HCT116 (cell line): ENCODE measurements around the gene BMAL1. TPM values are rescaled to one million over a fixed set of nuclear protein-coding genes. Genes with fewer than 3 reads are reported as not detected.

Experiments
- ATAC-seq: fragments of 200-7000 bp; cut with Tn5 transposase; 2 replicates; pipeline ENCODE4 v1.9.1; 2020; ENCODE audit warnings: mild to moderate bottlenecking, moderate library complexity
- BruUV-seq: library from RNA; stranded (reverse); fragments of 400-500 nt; replicated peaks from 2 replicates; lab custom pipeline; 2021; lab: Mats Ljungman, UMichigan
- CTCF ChIA-PET: fragments of 300-600 bp; sonication (Branson Sonifier 250); formaldehyde crosslinking; loops from one replicate; lab custom pipeline; 2021; ENCODE audit warnings: antibody characterized with exemption; lab: Charles Lee
- POLR2A ChIA-PET: fragments of 300-600, 350-600 bp; sonication (Branson Sonifier 250); formaldehyde crosslinking; loops from one replicate; lab custom pipeline; 2021; ENCODE audit warnings: antibody characterized with exemption; lab: Charles Lee
- RAD21 ChIA-PET, 2 experiments: fragments of 300-600 bp; sonication (Branson Sonifier 250); formaldehyde crosslinking; loops; one replicate each; lab custom pipeline; 2023; ENCODE audit warnings: low total read pairs in 2 of 2; ENCODE audit not compliant: uncharacterized antibody in 2 of 2, unreplicated experiment in 2 of 2, low non-redundant PET in 1 of 2; lab: Charles Lee
- DNase-seq: peaks from one replicate; pipeline ENCODE4 v3.0.0-alpha.2; 2010; ENCODE audit warnings: low read depth, low spot score
- H2AFZ ChIP-seq: fragments of 200-600 bp; shearing (Covaris generic), sonication (generic); 2 replicates; pipeline ENCODE4 v1.6.1; 2017; ENCODE audit warnings: low read depth, mixed run types, mixed read lengths, antibody characterized with exemption, low read length; ENCODE audit not compliant: poor library complexity, severe bottlenecking
- H3K27ac ChIP-seq: 2 replicates; pipeline ENCODE4 v1.5.1; 2012; ENCODE audit warnings: low read depth, low read length
- H3K27me3 ChIP-seq: fragments of 200-600 bp; sonication (generic); 2 replicates; pipeline ENCODE4 v1.6.1; 2016; ENCODE audit warnings: mixed run types, low read length, mixed read lengths; ENCODE audit not compliant: insufficient read depth
- H3K36me3 ChIP-seq, 2 experiments: fragments of 200-500 bp in 1 of 2; fragments of 200-600 bp in 1 of 2; sonication (Bioruptor generic) in 1 of 2; sonication (generic) in 1 of 2; 2 replicates each; pipeline versions ENCODE4 v1.5.1 to v1.6.1; 2014 to 2016; ENCODE audit warnings: low read length in 2 of 2, inconsistent platforms in 1 of 2, mixed read lengths in 1 of 2, mixed run types in 1 of 2; ENCODE audit not compliant: insufficient read depth in 2 of 2, control insufficient read depth in 1 of 2
- H3K4me1 ChIP-seq, 2 experiments: fragments of 200-600 bp in 1 of 2; sonication (generic) in 1 of 2; 2 replicates each; pipeline versions ENCODE4 v1.5.1 to v1.6.1; 2012 to 2017; ENCODE audit warnings: low read length in 2 of 2, inconsistent platforms in 1 of 2, mild to moderate bottlenecking in 1 of 2, mixed read lengths in 1 of 2, mixed run types in 1 of 2, moderate library complexity in 1 of 2; ENCODE audit not compliant: insufficient read depth in 2 of 2, control insufficient read depth in 1 of 2
- H3K4me2 ChIP-seq: fragments of 200-600 bp; sonication (generic); 2 replicates; pipeline ENCODE4 v1.6.1; 2017; ENCODE audit warnings: mixed run types, low read length, mixed read lengths
- H3K4me3 ChIP-seq, 2 experiments: fragments of 200-600 bp in 1 of 2; sonication (generic) in 1 of 2; replicated peaks in 1 of 2; 2 replicates each; pipeline ENCODE4 v1.5.1; 2011 to 2016; ENCODE audit warnings: low read length in 2 of 2, control low read depth in 1 of 2, low read depth in 1 of 2, mild to moderate bottlenecking in 1 of 2, mixed read lengths in 1 of 2, mixed run types in 1 of 2
- H3K79me2 ChIP-seq: fragments of 200-600 bp; sonication (generic); 2 replicates; pipeline ENCODE4 v1.6.1; 2017; ENCODE audit warnings: mild to moderate bottlenecking, mixed run types, low read length, moderate library complexity, mixed read lengths; ENCODE audit not compliant: insufficient read depth
- H3K9ac ChIP-seq: fragments of 200-600 bp; sonication (generic); 2 replicates; pipeline ENCODE4 v1.6.1; 2016; ENCODE audit warnings: low read length, mixed read lengths
- H3K9me2 ChIP-seq: fragments of 200-600 bp; sonication (generic), shearing (Covaris generic); 2 replicates; pipeline ENCODE4 v1.6.1; 2017; ENCODE audit warnings: mixed run types, mild to moderate bottlenecking, moderate library complexity; ENCODE audit not compliant: insufficient read depth
- H3K9me3 ChIP-seq, 2 experiments: fragments of 200-500 bp in 1 of 2; fragments of 200-600 bp in 1 of 2; sonication (Bioruptor generic) in 1 of 2; sonication (generic) in 1 of 2; 2 replicates each; pipeline ENCODE4 v1.6.1; 2014 to 2017; ENCODE audit warnings: low read length in 2 of 2, mixed read lengths in 2 of 2, inconsistent platforms in 1 of 2, low read depth in 1 of 2, mild to moderate bottlenecking in 1 of 2, mixed run types in 1 of 2, moderate library complexity in 1 of 2; ENCODE audit not compliant: control insufficient read depth in 1 of 2, insufficient read depth in 1 of 2
- H4K20me1 ChIP-seq: fragments of 200-600 bp; sonication (generic), shearing (Covaris generic); 2 replicates; pipeline ENCODE4 v1.6.1; 2017; ENCODE audit warnings: mixed run types, mild to moderate bottlenecking, moderate library complexity; ENCODE audit not compliant: insufficient read depth
- CBX3 ChIP-seq: IDR thresholded peaks from 2 replicates; pipeline ENCODE4 v1.6.1; 2012; ENCODE audit warnings: low read depth
- CEBPB ChIP-seq: IDR thresholded peaks from 2 replicates; pipeline ENCODE4 v1.6.1; 2012; ENCODE audit warnings: low read depth
- CTCF ChIP-seq, 3 experiments: fragments of 200-600 bp in 1 of 3; sonication (generic) in 1 of 3; IDR thresholded peaks in 2 of 3; conservative IDR thresholded peaks in 1 of 3; 2 replicates each; pipeline ENCODE4 v1.5.1; 2012 to 2017; ENCODE audit warnings: low read depth in 2 of 3, low read length in 2 of 3, antibody characterized with exemption in 1 of 3, borderline replicate concordance in 1 of 3, control low read depth in 1 of 3, mild to moderate bottlenecking in 1 of 3, mixed read lengths in 1 of 3, mixed run types in 1 of 3, moderate library complexity in 1 of 3; ENCODE audit not compliant: insufficient read depth in 1 of 3
- ELF1 ChIP-seq: IDR thresholded peaks from 2 replicates; pipeline ENCODE4 v1.6.1; 2012; ENCODE audit warnings: low read depth, borderline replicate concordance
- EZH2phosphoT487 ChIP-seq: fragments of 200-600 bp; IDR thresholded peaks from 2 replicates; pipeline ENCODE4 v1.6.1; 2018; ENCODE audit warnings: antibody characterized with exemption, borderline replicate concordance
- FOSL1 ChIP-seq: IDR thresholded peaks from 2 replicates; pipeline ENCODE4 v1.6.1; 2012; ENCODE audit warnings: low read depth
- JUND ChIP-seq: IDR thresholded peaks from 2 replicates; pipeline ENCODE4 v1.6.1; 2012
- POLR2A ChIP-seq: IDR thresholded peaks from 2 replicates; pipeline ENCODE4 v1.7.0; 2011; ENCODE audit warnings: borderline replicate concordance; ENCODE audit not compliant: insufficient read depth, insufficient read length; ENCODE audit errors: extremely low read depth
- POLR2AphosphoS5 ChIP-seq: IDR thresholded peaks from 2 replicates; pipeline ENCODE4 v1.6.1; 2011; ENCODE audit warnings: mild to moderate bottlenecking, low read depth, low read length, moderate library complexity
- RAD21 ChIP-seq: IDR thresholded peaks from 2 replicates; pipeline ENCODE4 v1.6.1; 2012; ENCODE audit warnings: low read depth, mild to moderate bottlenecking
- SIN3A ChIP-seq: IDR thresholded peaks from 2 replicates; pipeline ENCODE4 v1.6.1; 2012; ENCODE audit warnings: low read depth
- SP1 ChIP-seq: IDR thresholded peaks from 2 replicates; pipeline ENCODE4 v1.6.1; 2012; ENCODE audit warnings: low read depth
- SRF ChIP-seq: IDR thresholded peaks from 2 replicates; pipeline ENCODE4 v1.6.1; 2012; ENCODE audit warnings: low read depth
- intact Hi-C: fragments of 100-400 bp; cut with micrococcal nuclease; formaldehyde crosslinking; loops from 2 replicates; pipeline ENCODE4 v1.10.0; 2022
- total RNA-seq: library from RNA; stranded (reverse); gene quantifications from one replicate; pipeline ENCODE4 v1.2.1, GENCODE V29; 2021; ENCODE audit not compliant: unreplicated experiment
- TF ChIP-seq, protein P1 (sequence below): IDR thresholded peaks from 2 replicates; pipeline ENCODE4 v1.6.1; 2012; ENCODE audit warnings: low read depth
- TF ChIP-seq, protein P2 (sequence below): IDR thresholded peaks from 2 replicates; pipeline ENCODE4 v1.6.1; 2012
- TF ChIP-seq, protein P3 (sequence below): IDR thresholded peaks from 2 replicates; pipeline ENCODE4 v1.6.1; 2011; ENCODE audit warnings: mild to moderate bottlenecking, low read length, moderate library complexity; ENCODE audit not compliant: insufficient replicate concordance; ENCODE audit errors: extremely low read depth
- TF ChIP-seq, protein P4 (sequence below): IDR thresholded peaks from 2 replicates; pipeline ENCODE4 v1.6.1; 2012

The BMAL1 gene
- total RNA-seq, 1 experiment from 2014 or later = 17.6 TPM

DNA sequence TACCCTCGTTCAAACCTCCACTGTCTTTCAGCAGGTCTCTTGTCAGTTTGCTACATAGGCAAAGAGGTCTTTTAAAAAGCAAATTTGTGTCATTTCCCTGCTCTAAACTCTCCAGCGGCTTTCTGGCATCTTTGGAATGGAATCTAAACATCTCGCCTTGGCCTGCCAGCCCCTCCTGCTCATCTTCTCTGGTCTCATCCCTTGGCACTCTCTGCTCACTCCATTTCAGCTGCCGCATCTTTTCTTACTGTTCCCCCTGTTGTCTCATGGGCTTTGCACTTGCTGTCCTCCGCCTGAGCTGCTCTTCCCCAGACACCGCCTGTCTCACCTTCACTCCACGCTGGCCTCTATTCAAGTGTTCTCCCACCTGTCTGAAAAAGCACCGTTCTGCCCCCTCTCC is 46.6 kb downstream of the BMAL1 start:
- H4K20me1 ChIP-seq = no peaks in the 10 kb centered on the region
- no peak overlapping the region for H3K27ac ChIP-seq
- CTCF ChIA-PET = no interaction called here
- no peak for TF ChIP-seq JUND
- TF ChIP-seq, protein P1, sequence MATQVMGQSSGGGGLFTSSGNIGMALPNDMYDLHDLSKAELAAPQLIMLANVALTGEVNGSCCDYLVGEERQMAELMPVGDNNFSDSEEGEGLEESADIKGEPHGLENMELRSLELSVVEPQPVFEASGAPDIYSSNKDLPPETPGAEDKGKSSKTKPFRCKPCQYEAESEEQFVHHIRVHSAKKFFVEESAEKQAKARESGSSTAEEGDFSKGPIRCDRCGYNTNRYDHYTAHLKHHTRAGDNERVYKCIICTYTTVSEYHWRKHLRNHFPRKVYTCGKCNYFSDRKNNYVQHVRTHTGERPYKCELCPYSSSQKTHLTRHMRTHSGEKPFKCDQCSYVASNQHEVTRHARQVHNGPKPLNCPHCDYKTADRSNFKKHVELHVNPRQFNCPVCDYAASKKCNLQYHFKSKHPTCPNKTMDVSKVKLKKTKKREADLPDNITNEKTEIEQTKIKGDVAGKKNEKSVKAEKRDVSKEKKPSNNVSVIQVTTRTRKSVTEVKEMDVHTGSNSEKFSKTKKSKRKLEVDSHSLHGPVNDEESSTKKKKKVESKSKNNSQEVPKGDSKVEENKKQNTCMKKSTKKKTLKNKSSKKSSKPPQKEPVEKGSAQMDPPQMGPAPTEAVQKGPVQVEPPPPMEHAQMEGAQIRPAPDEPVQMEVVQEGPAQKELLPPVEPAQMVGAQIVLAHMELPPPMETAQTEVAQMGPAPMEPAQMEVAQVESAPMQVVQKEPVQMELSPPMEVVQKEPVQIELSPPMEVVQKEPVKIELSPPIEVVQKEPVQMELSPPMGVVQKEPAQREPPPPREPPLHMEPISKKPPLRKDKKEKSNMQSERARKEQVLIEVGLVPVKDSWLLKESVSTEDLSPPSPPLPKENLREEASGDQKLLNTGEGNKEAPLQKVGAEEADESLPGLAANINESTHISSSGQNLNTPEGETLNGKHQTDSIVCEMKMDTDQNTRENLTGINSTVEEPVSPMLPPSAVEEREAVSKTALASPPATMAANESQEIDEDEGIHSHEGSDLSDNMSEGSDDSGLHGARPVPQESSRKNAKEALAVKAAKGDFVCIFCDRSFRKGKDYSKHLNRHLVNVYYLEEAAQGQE = no peak
- TF ChIP-seq FOSL1 = no peak
- no peak for TF ChIP-seq CBX3
- TF ChIP-seq SIN3A = no peak
- no peak for TF ChIP-seq EZH2phosphoT487
- TF ChIP-seq SP1 = no peak
- TF ChIP-seq RAD21 = no peak
- TF ChIP-seq CEBPB = no peak
- no peak for TF ChIP-seq CTCF (IDR thresholded peaks at IDR 0.05 in 2 of 3, conservative IDR thresholded peaks at IDR 0.05 in 1 of 3; ENCODE audit: borderline replicate concordance in 1 of 3, insufficient read depth in 1 of 3, low read depth in 2 of 3, low read length in 2 of 3)
- TF ChIP-seq, protein P2, sequence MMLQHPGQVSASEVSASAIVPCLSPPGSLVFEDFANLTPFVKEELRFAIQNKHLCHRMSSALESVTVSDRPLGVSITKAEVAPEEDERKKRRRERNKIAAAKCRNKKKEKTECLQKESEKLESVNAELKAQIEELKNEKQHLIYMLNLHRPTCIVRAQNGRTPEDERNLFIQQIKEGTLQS = no peak
- TF ChIP-seq SRF = no peak
- TF ChIP-seq, protein P3, sequence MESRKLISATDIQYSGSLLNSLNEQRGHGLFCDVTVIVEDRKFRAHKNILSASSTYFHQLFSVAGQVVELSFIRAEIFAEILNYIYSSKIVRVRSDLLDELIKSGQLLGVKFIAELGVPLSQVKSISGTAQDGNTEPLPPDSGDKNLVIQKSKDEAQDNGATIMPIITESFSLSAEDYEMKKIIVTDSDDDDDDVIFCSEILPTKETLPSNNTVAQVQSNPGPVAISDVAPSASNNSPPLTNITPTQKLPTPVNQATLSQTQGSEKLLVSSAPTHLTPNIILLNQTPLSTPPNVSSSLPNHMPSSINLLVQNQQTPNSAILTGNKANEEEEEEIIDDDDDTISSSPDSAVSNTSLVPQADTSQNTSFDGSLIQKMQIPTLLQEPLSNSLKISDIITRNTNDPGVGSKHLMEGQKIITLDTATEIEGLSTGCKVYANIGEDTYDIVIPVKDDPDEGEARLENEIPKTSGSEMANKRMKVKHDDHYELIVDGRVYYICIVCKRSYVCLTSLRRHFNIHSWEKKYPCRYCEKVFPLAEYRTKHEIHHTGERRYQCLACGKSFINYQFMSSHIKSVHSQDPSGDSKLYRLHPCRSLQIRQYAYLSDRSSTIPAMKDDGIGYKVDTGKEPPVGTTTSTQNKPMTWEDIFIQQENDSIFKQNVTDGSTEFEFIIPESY = no peak
- no peak for TF ChIP-seq POLR2A
- no peak for TF ChIP-seq POLR2AphosphoS5
- TF ChIP-seq, protein P4, sequence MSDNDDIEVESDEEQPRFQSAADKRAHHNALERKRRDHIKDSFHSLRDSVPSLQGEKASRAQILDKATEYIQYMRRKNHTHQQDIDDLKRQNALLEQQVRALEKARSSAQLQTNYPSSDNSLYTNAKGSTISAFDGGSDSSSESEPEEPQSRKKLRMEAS = no peak
- no peak for TF ChIP-seq ELF1
- TF ChIP-seq, all 23 proteins: peak for 0
- intact Hi-C loops = no loop called here
- H3K9me2 ChIP-seq = no peaks in the 10 kb centered on the region
- H3K9ac ChIP-seq = no peak overlapping the region
- no peak overlapping the region for H3K4me3 ChIP-seq
- POLR2A ChIA-PET = no interaction called here
- peaks cover under 1 to 5% of the 10 kb centered on the region in 2 experiments; a peak in 3 of 4 replicates for H3K4me1 ChIP-seq
- H3K36me3 ChIP-seq = no peaks in the 10 kb centered on the region
- H2AFZ ChIP-seq = no peak overlapping the region
- no peak for DNase-seq
- RAD21 ChIA-PET = no interaction called here
- no peak overlapping the region for H3K4me2 ChIP-seq
- ATAC-seq = no peak
- BruUV-seq = no TSS peak
- H3K79me2 ChIP-seq = no peaks in the 10 kb centered on the region
- no peaks in the 10 kb centered on the region for H3K9me3 ChIP-seq
- H3K27me3 ChIP-seq = no peaks in the 10 kb centered on the region
